Measurements from ENCODE around the gene CLASP1.
"Not testable (repeated sequence)": the region's sequence is repeated elsewhere in the genome, so short reads cannot be mapped to it uniquely, and the experiment has no call there.

The CLASP1 gene

GRCh38 chr2:121649149-121649595 lies at the start of gene CLASP1:
Gene CLASP1, minus strand, starts transcription at chr2:121649462. Its CDS starts 43,567 bp downstream, at chr2:121605895.
- DNase-seq = peak; percentile 30 to 54

DNA sequence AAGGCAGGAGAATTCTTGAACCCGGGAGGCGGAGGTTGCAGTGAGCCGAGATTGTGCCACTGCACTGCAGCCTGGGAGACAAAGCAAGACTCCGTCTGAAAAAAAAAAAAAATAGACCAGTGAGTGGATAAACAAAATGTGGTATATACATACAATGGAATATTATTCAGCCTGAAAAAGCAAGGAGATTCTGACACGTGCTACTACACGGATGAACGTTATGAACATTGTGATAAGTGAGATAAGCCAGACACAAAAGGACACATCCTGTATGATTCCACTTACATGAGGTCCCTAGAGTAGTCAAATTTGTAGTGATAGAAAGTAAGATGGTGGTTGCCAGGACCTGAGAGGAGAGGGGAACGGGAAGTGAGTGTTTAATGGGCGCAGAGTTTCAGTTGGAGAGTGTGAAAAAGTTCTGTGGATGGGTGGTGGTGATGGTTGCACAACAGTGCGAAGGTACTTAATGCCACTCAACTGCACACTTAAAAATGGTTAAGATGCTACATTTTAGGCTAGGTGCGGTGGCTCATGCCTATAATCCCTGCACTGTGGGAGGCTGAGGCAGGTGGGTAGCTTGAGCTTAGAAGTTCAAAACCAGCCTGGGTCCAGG lies 49.2 kb upstream of the CLASP1 start:
- DNase-seq = no peak

DNA sequence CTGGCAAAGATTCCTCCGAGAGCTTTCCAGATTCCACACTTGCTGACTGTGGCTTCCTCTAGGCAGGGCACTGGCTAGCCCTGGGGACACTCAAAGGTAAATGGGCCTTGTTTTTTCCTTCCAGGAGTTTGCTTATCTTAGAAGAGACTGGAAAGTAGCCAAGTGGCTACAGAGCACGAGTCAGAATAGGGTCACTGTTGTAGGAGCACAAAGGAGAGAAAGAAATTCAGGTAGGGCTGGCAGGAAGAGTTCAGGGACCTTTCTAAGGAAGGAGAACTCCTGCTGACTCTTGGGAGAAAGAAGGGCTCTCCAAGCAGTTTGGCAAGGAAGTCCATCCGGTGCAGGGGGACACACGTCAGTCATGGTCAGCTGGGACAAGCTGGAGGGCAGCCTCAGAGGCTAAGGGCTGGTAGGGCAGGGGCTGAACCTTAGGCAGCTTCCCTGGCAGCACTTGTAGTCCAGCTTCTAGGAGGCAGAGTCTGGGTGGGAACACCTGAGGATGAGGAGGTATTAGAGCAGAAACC lies 47.9 kb upstream of the CLASP1 start:
- no peak for DNase-seq

DNA sequence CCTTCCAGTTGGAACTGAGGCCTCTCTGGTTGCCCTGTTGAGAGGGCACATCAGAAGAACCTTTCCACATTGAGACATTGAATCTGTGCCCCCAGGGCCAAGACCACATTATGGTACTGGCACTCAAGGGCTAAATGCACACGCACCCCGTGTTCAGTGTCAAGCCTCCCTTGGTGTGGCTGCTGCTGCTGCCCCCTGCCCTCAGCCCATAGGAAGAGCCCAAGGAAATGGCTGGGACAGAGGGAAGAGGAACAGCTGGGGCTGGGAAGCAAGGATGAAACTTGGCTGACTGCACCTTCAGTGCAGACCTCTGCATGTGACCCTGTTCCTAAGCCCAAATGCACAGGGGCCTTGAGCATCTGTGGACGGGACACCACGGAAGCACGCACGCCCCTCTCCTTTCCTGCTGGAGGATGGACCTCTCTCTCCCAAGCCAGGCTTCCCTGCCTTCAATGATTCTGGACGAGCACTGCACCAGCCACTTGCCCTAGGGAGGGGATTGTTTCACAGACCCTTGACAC lies 47.2 kb upstream of the CLASP1 start:
- DNase-seq = no peak

DNA sequence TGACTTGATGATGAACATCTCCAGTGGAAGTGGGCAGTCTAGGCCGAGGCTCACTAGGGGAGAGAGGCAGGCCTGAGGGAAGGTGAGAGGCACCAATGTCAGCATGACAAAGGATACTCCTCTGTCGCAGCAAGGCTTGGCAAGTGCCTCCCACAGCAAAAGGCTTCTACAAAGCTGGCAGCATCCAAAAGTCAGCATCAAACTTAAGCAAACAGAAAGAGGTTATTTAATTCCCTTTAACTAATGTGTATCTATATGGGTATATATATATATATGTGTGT lies 45.8 kb upstream of the CLASP1 start:
- no peak for DNase-seq

DNA sequence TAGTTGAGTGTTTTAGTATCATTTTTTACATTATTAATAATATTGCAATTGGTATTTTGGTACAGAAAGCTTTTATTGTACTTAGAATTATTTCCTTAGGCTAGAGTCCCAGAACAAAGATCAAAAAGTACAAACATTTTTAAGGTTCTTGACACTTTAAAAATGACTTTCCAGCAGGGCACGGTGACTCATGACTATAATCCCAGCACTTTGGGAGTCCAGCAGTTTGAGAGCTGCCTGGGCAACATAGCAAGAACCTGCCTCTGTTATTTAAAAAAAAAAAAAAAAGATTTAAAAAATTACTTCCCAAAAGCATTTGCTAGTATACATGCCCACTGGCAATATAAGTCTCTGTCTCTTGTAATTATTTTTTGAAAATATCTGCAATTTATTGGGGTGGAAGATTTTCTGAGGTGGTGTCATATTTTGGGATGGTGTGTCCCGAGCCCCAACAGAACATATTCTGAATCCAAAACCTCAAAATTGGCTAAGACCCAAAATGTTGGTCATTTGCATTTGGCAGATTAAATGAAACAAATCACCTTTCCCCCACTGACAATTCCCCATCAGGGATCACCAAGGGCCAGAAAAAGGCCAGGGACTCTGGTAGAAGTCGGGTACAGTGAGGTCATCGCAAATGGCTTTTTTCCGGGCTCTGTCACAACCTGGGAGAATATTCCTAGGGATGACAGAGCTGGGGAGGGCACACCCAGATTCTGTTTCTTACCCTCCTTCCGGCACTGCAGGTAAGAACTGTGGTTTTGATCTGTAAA lies 45.3 kb upstream of the CLASP1 start:
- DNase-seq = no peak

GRCh38 chr2:121690572-121690971 lies 41.3 kb upstream of the CLASP1 start:
- not testable (repeated sequence) for DNase-seq

DNA sequence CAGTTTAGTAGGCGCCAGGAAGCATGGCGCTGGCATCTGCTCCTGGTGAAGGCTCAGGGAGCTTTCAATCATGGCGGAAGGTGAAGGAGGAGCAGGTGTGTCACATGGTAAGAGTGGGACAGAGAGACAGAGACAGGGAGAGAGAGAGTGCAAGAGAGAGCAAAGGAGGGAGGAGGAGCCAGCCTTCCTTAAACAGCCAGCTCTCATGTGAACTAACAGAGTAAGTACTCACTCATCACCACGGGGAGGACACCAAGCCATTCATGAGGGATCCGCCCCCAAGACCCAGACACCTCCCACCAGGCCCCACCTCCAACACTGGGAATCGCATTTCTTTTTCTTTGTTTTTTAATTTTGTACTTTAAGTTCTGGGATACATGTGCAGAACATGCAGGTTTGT lies 40.8 kb upstream of the CLASP1 start:
- no peak for DNase-seq

GRCh38 chr2:121689356-121689755 lies 40.1 kb upstream of the CLASP1 start:
- peak; percentile 69 to 71 for DNase-seq

DNA sequence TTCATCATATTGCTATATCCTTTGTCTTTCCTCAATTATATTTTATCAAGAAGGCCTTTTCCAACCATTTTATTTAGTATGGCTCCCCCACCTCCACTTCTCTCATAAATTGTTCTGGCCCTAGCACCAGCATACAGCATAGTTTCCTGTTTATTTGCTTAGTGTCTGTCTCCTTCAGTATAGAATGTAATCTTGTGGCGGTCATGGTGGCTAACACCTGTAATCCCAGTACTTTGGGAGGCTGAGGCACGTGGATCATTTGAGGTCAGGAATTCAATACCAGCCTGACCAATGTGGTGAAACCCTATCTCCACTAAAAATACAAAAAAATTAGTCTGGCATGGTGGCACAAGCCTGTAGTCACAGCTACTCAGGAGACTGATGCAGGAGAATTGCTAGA lies 39.6 kb upstream of the CLASP1 start:
- DNase-seq = no peak

DNA sequence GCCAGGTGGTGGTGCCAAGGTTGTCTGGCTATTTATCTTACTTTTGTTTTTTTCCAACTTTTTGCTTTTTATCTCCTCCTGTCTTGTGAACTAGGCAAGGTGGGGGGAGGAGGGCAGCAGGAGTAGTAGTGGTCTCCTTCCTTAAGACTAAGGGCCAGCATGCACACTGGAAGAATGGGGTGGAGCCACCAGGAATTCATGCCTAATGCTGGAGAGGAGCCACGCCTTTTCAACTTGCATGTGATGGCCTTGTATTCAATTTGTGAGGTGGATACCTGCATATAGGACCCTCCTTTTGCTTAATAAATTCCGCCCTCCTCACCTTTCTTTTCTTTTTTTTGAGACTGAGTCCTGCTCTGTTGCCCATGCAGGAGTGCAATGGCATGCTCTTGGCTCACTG lies 37.6 kb upstream of the CLASP1 start:
- DNase-seq = no peak

GRCh38 chr2:121686218-121686617 lies 37.0 kb upstream of the CLASP1 start:
- no peak for DNase-seq

DNA sequence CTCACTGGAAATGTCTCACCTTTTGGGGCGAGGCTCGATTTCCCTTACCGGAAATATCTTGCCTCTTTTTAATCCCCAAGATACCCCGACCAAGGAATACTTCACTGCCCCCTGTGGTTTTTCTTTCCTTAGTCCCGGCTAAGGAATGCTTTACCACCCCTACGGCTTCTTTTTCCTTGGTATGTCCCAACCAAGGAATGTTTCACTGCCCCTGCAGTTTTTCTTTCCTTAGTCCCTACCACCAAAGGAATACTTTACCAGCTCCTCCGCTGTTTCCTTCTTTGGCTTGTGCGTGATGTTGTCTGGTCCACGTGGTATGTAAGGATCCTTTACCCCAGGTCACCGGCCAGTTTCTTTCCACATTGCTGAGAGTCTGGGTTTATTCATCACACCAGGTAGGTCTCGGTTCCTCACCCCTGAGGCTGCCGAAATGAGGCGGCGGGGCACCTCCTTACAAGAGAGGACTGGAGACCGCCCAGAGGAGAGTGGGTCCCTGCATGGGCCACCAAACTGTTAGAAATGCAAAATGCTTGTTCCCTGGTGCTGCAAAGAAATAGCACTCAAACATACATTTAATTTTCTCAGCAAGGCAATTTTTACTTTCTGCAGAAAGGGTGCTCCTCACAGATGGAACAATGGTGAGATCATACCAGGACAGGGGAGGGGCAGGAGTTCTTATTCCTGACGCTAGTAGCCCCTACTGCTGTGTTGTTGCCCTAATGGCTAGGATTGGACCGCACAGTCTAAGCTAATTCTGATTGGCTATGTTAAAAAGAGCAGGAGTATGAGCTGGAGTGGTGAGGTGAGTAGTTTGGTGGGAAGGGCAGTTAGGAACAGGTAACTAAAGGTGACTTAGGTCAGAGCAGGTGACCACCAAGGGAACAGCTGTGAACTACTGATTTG lies 33.4 kb upstream of the CLASP1 start:
- DNase-seq = no peak

- DNase-seq = no peak
These were observed 28.6 kb upstream of the CLASP1 start for GRCh38 chr2:121677855-121678254.

DNA sequence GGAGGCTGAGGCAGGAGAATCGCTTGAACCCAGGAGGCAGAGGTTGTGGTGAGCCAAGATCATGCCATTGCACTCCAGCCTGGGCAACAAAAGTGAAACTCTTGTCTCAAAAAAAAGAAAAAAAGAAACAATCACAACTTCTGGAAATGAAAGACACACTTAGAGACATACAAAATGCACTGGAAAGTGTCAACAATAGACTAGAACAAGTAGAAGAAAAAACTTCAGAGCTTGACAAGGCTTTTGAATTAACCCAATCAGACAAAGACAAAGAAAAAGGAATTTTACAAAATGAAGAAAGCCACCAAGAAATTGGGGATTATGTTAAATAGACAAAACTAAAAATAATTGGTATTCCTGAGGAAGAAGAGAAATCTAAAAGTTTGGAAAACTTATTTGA lies 22.4 kb upstream of the CLASP1 start:
- DNase-seq = not testable (repeated sequence)

DNA sequence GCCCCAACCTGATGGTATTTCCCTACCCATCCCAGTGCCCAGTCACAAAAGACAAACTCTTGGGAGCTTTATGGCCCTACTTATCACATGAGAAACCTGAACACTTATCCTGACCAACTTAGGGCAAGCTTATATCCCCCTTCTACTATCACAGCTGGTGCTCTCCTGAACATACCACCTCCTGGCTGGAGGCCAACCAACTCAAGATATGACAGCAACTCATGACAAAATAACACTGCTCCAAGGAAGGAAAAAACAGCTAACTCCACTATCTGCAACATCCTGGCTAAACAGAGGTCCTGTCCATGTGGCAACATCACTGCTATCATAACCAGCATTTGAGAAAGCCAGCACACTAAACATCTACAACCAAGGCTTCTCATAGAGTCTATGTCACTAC lies 20.9 kb upstream of the CLASP1 start:
- DNase-seq = no peak

DNA sequence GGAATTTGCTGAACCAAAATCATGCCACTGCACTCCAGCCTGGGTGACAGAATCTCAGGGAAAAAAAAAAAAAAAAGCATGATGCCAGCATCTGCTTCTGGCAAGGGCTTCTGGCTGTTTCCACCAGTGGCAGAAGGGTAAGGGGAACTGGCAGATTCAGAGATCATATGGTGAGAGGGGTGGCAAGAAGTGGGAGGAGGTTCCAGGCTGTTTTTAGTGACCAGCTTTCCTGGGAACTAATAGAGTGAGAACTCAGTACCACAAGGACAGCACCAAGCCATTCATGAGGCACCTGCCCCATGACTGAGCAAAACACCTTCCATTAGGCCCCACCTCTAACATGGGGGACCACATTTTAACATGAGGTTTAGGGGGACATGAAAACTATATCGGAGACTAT lies 18.4 kb upstream of the CLASP1 start:
- DNase-seq = no peak

DNA sequence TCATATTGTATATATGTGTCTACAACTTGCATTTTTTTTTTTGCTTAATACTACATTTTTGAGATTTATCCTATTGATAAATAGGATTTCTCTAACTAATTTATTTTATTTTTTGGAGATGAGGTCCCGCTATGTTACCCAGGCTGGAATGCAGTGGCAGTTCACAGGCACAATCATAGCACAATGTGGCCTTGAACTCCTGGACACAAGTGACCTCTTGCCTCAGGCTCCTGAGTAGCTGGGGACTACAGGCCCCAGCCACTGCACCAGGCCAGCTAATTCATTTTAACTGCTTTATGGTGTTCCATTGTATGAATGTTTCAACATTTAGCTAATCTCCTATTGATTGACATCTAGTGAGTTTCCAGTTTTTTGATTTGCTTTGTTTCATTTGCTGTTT lies 16.8 kb upstream of the CLASP1 start:
- DNase-seq = no peak

- no peak for DNase-seq
These were observed 16.2 kb upstream of the CLASP1 start for GRCh38 chr2:121665504-121665903.

DNA sequence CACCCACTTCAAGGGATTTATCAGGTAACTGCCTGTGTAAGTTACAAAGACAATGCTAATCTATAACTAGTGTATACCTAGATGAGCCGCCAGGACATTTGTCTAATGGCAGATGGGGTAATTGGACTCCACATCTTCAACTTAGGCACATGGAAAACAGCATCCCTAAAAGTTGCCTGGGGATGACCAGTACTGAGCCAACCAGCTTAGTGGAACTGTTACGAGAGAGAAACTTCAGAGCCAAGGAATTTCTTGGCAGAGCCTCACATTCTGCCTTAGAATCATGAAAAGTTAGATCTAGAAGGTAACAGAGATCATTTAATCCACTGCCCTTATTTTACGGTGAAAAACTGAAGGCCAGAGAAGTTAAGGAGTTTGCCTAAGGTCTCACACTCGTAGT lies 15.5 kb upstream of the CLASP1 start:
- DNase-seq = no peak

DNA sequence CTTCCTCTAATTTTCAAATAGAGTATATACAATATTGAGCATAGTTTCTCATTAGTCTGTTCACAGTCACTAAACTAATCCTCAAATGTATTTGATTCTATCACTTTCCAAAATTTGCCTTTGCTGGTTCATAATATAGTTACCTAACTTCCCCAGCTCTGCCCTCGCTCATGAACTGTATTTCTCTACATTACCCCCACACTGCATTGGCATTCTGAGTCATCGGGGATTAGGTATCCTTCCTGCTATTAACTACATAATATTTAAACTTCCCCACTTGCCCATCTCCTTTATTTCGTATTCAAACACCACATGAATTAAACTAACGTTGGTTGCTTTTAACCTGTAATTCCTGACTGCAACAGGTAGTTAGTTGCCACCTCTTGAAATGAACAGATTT lies 14.8 kb upstream of the CLASP1 start:
- no peak for DNase-seq

DNA sequence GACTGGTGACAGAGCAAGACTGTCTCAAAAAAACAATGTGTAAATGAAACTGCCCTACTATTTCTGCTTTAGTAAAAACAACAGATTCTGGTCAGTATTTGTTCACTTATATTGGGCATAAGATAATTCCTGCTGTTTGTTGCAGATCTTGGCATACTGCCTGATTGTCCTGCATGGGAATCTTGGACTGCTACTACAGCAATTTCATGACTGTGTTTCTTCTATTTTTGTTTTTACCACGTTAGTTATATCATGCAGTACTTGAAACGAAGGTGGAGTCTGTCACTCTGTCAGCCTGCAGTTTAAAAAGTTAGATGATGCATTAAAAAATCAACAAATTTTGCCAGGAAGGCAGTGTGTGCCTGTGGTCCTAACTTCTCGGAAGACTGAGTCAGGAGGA lies 14.2 kb upstream of the CLASP1 start:
- no peak for DNase-seq

- DNase-seq = no peak
These were observed 13.4 kb upstream of the CLASP1 start for GRCh38 chr2:121662656-121663055.

Measured in NCI-H2081 (cell line).